ENCODE results near the gene NCAM2. TPM values are rescaled to one million over a fixed set of nuclear protein-coding genes. Genes with fewer than 3 reads are reported as not detected.

The NCAM2 gene
- total RNA-seq, 1 experiment from 2014 or later: not detected

DNA sequence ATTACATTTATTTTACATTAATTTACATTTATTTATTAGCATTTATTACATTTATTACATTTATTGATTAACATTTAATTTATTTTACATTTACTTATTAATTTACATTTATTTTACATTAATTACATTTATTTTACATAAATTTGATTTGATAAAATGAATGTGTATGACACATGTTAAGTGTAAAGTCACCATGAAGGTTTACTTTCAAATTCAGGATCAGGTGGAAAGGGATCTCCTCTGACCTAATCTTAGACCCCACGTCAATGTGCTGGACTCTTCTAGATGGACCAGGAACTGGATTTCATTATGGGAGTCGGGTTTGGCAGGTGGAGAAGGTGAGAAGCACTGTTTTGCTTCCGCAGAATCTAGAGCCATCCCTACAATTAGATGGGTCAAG is 76.1 kb downstream of the NCAM2 start:
- ChIA-PET CTCF (no interaction called here), RAD21 (ENCODE audit: low non-redundant PET in 1 of 2, low total read pairs in 2 of 2, uncharacterized antibody in 2 of 2, unreplicated experiment in 2 of 2) (no interaction called here), POLR2A (no interaction called here)
- no peak for ATAC-seq
- Histone ChIP-seq H3K4me2 (ENCODE audit: low read length) (no peak overlapping the region), H4K20me1 (ENCODE audit: insufficient read depth) (no peaks in the 10 kb centered on the region), H2AFZ (ENCODE audit: low read depth, low read length, poor library complexity, severe bottlenecking) (no peak overlapping the region), H3K4me1 (ENCODE audit: control insufficient read depth in 1 of 2, insufficient read depth in 2 of 2, low read length in 2 of 2) (no peaks in the 10 kb centered on the region), H3K9me3 (ENCODE audit: control insufficient read depth in 1 of 2, insufficient read depth in 1 of 2, low read depth in 1 of 2, low read length in 2 of 2) (peaks cover 0 to 26% of the 10 kb centered on the region in 2 experiments; a peak in 3 of 4 replicates), H3K9ac (ENCODE audit: low read length) (no peak overlapping the region), H3K4me3 (replicated peaks in 1 of 2; ENCODE audit: low read depth in 1 of 2, low read length in 2 of 2) (no peak overlapping the region), H3K27me3 (ENCODE audit: insufficient read depth, low read length) (no peaks in the 10 kb centered on the region), H3K79me2 (ENCODE audit: insufficient read depth, low read length) (no peaks in the 10 kb centered on the region), H3K36me3 (ENCODE audit: control insufficient read depth in 1 of 2, insufficient read depth in 2 of 2, low read length in 2 of 2) (no peaks in the 10 kb centered on the region), H3K27ac (ENCODE audit: low read depth, low read length) (no peak overlapping the region), H3K9me2 (ENCODE audit: insufficient read depth) (no peaks in the 10 kb centered on the region)
- BruUV-seq (replicated peaks): no TSS peak
- DNase-seq (ENCODE audit: low read depth, low spot score): no peak
- TF ChIP-seq ELF1 (IDR thresholded peaks at IDR 0.05; ENCODE audit: borderline replicate concordance, low read depth) (no peak), ZFX (IDR thresholded peaks at IDR 0.05) (no peak)
- TF ChIP-seq, protein P1, sequence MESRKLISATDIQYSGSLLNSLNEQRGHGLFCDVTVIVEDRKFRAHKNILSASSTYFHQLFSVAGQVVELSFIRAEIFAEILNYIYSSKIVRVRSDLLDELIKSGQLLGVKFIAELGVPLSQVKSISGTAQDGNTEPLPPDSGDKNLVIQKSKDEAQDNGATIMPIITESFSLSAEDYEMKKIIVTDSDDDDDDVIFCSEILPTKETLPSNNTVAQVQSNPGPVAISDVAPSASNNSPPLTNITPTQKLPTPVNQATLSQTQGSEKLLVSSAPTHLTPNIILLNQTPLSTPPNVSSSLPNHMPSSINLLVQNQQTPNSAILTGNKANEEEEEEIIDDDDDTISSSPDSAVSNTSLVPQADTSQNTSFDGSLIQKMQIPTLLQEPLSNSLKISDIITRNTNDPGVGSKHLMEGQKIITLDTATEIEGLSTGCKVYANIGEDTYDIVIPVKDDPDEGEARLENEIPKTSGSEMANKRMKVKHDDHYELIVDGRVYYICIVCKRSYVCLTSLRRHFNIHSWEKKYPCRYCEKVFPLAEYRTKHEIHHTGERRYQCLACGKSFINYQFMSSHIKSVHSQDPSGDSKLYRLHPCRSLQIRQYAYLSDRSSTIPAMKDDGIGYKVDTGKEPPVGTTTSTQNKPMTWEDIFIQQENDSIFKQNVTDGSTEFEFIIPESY (IDR thresholded peaks at IDR 0.05; ENCODE audit: extremely low read depth, insufficient replicate concordance, low read length): no peak
- intact Hi-C loops (cut with micrococcal nuclease): no loop called here

DNA sequence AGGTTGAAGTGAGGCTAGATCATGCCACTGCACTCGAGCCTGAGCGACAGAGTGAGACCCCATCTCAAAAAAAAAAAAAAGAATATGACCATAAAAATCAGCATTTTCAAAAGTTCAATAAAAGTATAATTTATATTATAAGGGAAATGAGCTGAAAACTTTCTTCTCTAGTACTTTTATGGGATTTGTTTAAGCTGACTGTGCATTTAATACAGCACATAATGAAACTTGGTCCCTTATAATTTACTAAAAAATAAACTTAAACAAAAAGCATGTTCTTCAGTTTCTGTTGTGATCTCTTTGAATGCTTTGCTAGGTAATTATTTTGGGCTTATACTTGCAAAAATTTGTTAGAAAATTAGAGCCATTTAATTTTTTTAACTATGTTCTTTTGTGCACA is 77.8 kb downstream of the NCAM2 start:
- Histone ChIP-seq H3K4me2 (ENCODE audit: low read length) (no peak overlapping the region), H3K79me2 (ENCODE audit: insufficient read depth, low read length) (no peaks in the 10 kb centered on the region), H3K4me3 (replicated peaks in 1 of 2; ENCODE audit: low read depth in 1 of 2, low read length in 2 of 2) (no peak overlapping the region), H3K4me1 (ENCODE audit: control insufficient read depth in 1 of 2, insufficient read depth in 2 of 2, low read length in 2 of 2) (no peaks in the 10 kb centered on the region), H3K9me2 (ENCODE audit: insufficient read depth) (no peaks in the 10 kb centered on the region), H3K27me3 (ENCODE audit: insufficient read depth, low read length) (no peaks in the 10 kb centered on the region), H2AFZ (ENCODE audit: low read depth, low read length, poor library complexity, severe bottlenecking) (no peak overlapping the region), H3K36me3 (ENCODE audit: control insufficient read depth in 1 of 2, insufficient read depth in 2 of 2, low read length in 2 of 2) (no peaks in the 10 kb centered on the region), H4K20me1 (ENCODE audit: insufficient read depth) (no peaks in the 10 kb centered on the region), H3K27ac (ENCODE audit: low read depth, low read length) (no peak overlapping the region), H3K9ac (ENCODE audit: low read length) (no peak overlapping the region), H3K9me3 (ENCODE audit: control insufficient read depth in 1 of 2, insufficient read depth in 1 of 2, low read depth in 1 of 2, low read length in 2 of 2) (peaks cover 3 to 21% of the 10 kb centered on the region in 2 experiments; a peak in 3 of 4 replicates)
- POLR2A ChIA-PET: no interaction called here
- CTCF ChIA-PET: no interaction called here
- ATAC-seq: no peak
- RAD21 ChIA-PET (ENCODE audit: low non-redundant PET in 1 of 2, low total read pairs in 2 of 2, uncharacterized antibody in 2 of 2, unreplicated experiment in 2 of 2): no interaction called here
- BruUV-seq (replicated peaks): no TSS peak
- no peak for DNase-seq (ENCODE audit: low read depth, low spot score)
- intact Hi-C loops (cut with micrococcal nuclease): no loop called here
- TF ChIP-seq RAD21 (IDR thresholded peaks at IDR 0.05; ENCODE audit: low read depth) (no peak), ELF1 (IDR thresholded peaks at IDR 0.05; ENCODE audit: borderline replicate concordance, low read depth) (no peak), SP1 (IDR thresholded peaks at IDR 0.05; ENCODE audit: low read depth) (no peak), JUND (IDR thresholded peaks at IDR 0.05) (no peak), EZH2 (IDR thresholded peaks at IDR 0.05) (no peak), YY1 (IDR thresholded peaks at IDR 0.05; ENCODE audit: extremely low read depth, insufficient replicate concordance, low read depth, low read length) (no peak), POLR2A (IDR thresholded peaks at IDR 0.05; ENCODE audit: borderline replicate concordance, extremely low read depth, insufficient read depth, insufficient read length) (no peak), SRF (IDR thresholded peaks at IDR 0.05; ENCODE audit: low read depth) (no peak), EGR1 (IDR thresholded peaks at IDR 0.05; ENCODE audit: low read depth) (no peak), ZNF274 (IDR thresholded peaks at IDR 0.05; ENCODE audit: low read depth, low read length) (no peak), CBX3 (IDR thresholded peaks at IDR 0.05; ENCODE audit: low read depth) (no peak), ZFX (IDR thresholded peaks at IDR 0.05) (no peak), EZH2phosphoT487 (IDR thresholded peaks at IDR 0.05; ENCODE audit: borderline replicate concordance) (no peak)
- TF ChIP-seq, protein P2, sequence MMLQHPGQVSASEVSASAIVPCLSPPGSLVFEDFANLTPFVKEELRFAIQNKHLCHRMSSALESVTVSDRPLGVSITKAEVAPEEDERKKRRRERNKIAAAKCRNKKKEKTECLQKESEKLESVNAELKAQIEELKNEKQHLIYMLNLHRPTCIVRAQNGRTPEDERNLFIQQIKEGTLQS (IDR thresholded peaks at IDR 0.05): no peak
- TF ChIP-seq, protein P1 (IDR thresholded peaks at IDR 0.05; ENCODE audit: extremely low read depth, insufficient replicate concordance, low read length): no peak

Data from HCT116 (cell line).